Muscle layer of colon (tissue), 2 donors: ENCODE data around the gene NR3C1.

Source experiments
- H3K27ac ChIP-seq: one replicate; pipeline ENCODE4 v1.7.0; 2013; ENCODE audit warnings: low read depth, mild to moderate bottlenecking, low read length, moderate library complexity
- H3K27me3 ChIP-seq, 2 donors: one replicate each; pipeline ENCODE4 v1.7.0; 2013; ENCODE audit warnings: low read length in 2 of 2, mild to moderate bottlenecking in 2 of 2; ENCODE audit not compliant: insufficient read depth in 2 of 2, control insufficient read depth in 1 of 2
- H3K36me3 ChIP-seq: one replicate; pipeline ENCODE4 v1.7.0; 2013; ENCODE audit warnings: mild to moderate bottlenecking, low read length; ENCODE audit not compliant: insufficient read depth
- H3K4me1 ChIP-seq: one replicate; pipeline ENCODE4 v1.7.0; 2013; ENCODE audit warnings: mild to moderate bottlenecking, low read length; ENCODE audit not compliant: insufficient read depth
- H3K4me3 ChIP-seq, 2 donors: one replicate each; pipeline ENCODE4 v1.7.0; 2013; ENCODE audit warnings: low read length in 2 of 2, low read depth in 1 of 2, mild to moderate bottlenecking in 1 of 2, moderate library complexity in 1 of 2
- H3K9ac ChIP-seq: one replicate; pipeline ENCODE4 v1.7.0; 2013; ENCODE audit warnings: low read length
- H3K9me3 ChIP-seq: one replicate; pipeline ENCODE4 v1.7.0; 2013; ENCODE audit warnings: mild to moderate bottlenecking, low read length
- donor health status: abdominal sarcoma.
- donor health status: Adenocarcinoma of cecum.

NR3C1 gene

DNA sequence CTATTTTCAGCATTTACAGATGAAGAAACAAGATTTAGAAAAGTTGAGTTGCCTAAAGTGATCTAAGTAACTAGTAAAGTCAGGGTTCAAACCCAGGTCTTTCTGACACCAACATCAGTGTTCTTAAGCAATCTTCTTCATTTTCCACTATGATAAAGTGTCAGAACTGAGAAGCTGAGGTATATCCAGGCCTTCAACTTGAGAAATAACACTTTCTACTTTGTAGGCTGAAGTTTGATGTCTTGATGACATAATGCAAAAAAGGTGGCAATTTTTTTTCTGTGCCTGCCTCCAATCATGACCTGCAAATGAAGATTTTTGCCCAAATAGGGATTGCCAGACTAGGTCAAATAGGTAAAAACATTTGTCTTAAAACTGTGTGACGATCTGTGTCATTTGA lies 81.3 kb downstream of the NR3C1 start:
- Histone ChIP-seq H3K36me3 (no peaks in the 10 kb centered on the region), H3K27me3 (no peaks in the 10 kb centered on the region), H3K4me3 (no peak overlapping the region), H3K27ac (no peak overlapping the region), H3K9me3 (no peaks in the 10 kb centered on the region), H3K4me1 (peaks cover 8% of the 10 kb centered on the region), H3K9ac (no peak overlapping the region)

DNA sequence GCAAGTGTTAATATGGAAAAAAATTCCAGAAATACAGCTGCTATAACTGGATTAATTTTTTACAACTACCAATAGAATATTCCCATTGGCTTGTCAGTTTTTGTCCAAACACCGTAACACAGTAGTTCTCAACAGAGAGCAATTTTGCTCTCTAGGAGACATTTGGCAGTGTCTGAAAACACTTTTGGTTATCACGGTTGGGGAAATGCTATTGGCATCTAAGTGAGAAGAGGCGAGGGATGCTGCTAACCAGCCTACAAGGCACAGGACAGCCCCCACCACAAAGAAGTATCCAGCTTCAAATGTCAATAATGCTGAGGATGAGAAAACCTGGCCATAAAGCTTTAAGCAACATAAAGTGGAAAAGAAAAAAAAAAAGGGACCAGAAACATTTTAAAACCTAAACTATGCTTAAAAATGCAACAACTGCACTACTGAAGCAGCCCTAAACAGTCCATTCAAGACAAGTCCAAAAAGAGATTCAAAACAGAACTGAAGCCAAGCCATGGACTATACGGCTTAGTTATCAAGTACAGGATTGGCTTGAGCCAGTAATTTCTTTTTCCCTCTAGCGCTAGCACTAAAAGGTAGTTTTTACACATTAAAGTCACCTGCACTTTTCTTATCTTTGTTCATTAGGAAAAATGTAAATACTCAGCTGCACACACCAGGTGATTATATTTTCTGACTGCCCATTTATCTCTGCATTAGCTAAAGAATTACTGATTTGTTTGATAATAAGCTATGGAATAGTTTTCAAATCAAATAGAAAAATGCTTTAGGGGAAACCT lies 83.9 kb downstream of the NR3C1 start:
- Histone ChIP-seq H3K4me3 (no peak overlapping the region), H3K9me3 (no peaks in the 10 kb centered on the region), H3K27me3 (no peaks in the 10 kb centered on the region), H3K4me1 (peaks cover 23% of the 10 kb centered on the region), H3K9ac (no peak overlapping the region), H3K36me3 (no peaks in the 10 kb centered on the region), H3K27ac (no peak overlapping the region)

DNA sequence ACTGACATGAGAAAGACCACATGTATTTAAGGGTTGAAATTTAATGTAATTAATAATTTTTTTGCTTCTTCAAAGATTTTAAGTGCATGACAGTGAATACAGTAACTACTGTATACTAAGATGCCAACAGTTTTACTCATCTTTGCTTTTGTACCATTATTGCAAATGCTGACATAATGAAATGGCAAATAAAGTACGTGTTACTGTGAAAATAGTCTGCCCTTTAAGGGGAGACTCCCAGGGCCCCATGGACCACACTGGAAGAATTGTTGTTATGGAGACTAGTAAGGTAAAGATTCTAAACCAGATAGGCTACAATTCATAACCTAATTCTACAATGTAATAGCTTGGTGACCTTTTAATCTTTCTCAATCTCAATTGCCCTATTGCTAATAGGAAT lies 84.7 kb downstream of the NR3C1 start:
- no peak overlapping the region for H3K9ac ChIP-seq
- H3K27ac ChIP-seq: no peak overlapping the region
- peaks cover 31% of the 10 kb centered on the region for H3K4me1 ChIP-seq
- no peaks in the 10 kb centered on the region for H3K27me3 ChIP-seq
- H3K9me3 ChIP-seq: no peaks in the 10 kb centered on the region
- H3K36me3 ChIP-seq: no peaks in the 10 kb centered on the region
- no peak overlapping the region for H3K4me3 ChIP-seq

GRCh38 chr5:143318270-143318669 lies 85.2 kb downstream of the NR3C1 start:
- Histone ChIP-seq H3K27ac (no peak overlapping the region), H3K36me3 (no peaks in the 10 kb centered on the region), H3K4me1 (peaks cover 33% of the 10 kb centered on the region), H3K4me3 (no peak overlapping the region), H3K9ac (no peak overlapping the region), H3K9me3 (no peaks in the 10 kb centered on the region), H3K27me3 (no peaks in the 10 kb centered on the region)

GRCh38 chr5:143316844-143317631 lies 86.4 kb downstream of the NR3C1 start:
- Histone ChIP-seq H3K27me3 (no peaks in the 10 kb centered on the region), H3K4me3 (no peak overlapping the region), H3K27ac (no peak overlapping the region), H3K9me3 (no peaks in the 10 kb centered on the region), H3K4me1 (peaks cover 33% of the 10 kb centered on the region), H3K36me3 (peaks cover 7% of the 10 kb centered on the region), H3K9ac (no peak overlapping the region)

GRCh38 chr5:143316337-143316736 lies 87.1 kb downstream of the NR3C1 start:
- no peaks in the 10 kb centered on the region for H3K27me3 ChIP-seq
- peaks cover 33% of the 10 kb centered on the region for H3K4me1 ChIP-seq
- peaks cover 13% of the 10 kb centered on the region for H3K36me3 ChIP-seq
- H3K9ac ChIP-seq: no peak overlapping the region
- H3K27ac ChIP-seq: no peak overlapping the region
- H3K4me3 ChIP-seq: no peak overlapping the region
- no peaks in the 10 kb centered on the region for H3K9me3 ChIP-seq

DNA sequence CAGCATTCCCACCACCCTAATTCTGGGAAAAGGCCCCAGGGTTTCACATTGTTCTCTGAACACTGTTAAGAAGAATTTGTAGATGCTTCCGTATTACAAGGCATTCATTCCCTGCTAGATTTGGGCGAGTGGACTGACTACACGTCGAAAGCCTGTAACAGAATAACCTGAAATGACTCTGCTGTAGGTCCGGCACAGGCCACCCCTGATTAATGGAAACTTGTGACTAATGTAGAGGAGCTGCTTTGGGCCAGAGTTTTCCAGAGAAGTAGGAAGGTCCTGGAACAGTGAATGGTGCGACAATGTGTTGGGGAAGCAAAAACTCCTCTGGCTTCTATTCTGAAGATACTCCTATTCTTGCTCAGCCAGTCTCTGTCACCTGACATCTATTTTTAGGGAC lies 87.6 kb downstream of the NR3C1 start:
- Histone ChIP-seq H3K9ac (no peak overlapping the region), H3K4me3 (no peak overlapping the region), H3K9me3 (no peaks in the 10 kb centered on the region), H3K36me3 (peaks cover 16% of the 10 kb centered on the region), H3K27me3 (no peaks in the 10 kb centered on the region), H3K4me1 (peaks cover 33% of the 10 kb centered on the region), H3K27ac (no peak overlapping the region)

DNA sequence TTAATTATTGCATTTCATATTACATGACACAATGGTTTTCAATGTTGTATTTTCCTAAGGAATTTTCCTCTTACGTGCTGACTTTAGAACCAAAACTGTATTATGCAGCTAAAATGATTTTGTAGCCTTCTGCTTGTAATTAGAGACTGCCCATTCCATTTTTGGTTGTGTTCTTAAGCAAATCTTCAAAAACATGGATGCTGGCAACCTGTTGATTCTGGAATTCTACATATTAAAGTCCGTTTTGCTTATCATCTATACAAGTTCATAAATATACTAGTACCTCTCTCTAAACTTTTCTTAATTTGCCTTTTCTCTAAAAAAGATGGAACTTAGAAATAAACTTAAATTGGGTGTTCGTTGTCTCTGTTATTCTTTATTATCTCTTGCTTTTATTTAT lies 88.3 kb downstream of the NR3C1 start:
- Histone ChIP-seq H3K36me3 (peaks cover 16% of the 10 kb centered on the region), H3K4me3 (no peak overlapping the region), H3K27me3 (no peaks in the 10 kb centered on the region), H3K4me1 (peaks cover 33% of the 10 kb centered on the region), H3K9ac (no peak overlapping the region), H3K27ac (no peak overlapping the region), H3K9me3 (no peaks in the 10 kb centered on the region)

- no peak overlapping the region for H3K27ac ChIP-seq
These were observed 88.8 kb downstream of the NR3C1 start for GRCh38 chr5:143314659-143315058.

GRCh38 chr5:143314099-143314498 lies 89.4 kb downstream of the NR3C1 start:
- Histone ChIP-seq H3K27me3 (no peaks in the 10 kb centered on the region), H3K27ac (no peak overlapping the region), H3K4me1 (peaks cover 28% of the 10 kb centered on the region), H3K36me3 (peaks cover 22% of the 10 kb centered on the region), H3K4me3 (no peak overlapping the region), H3K9ac (no peak overlapping the region), H3K9me3 (no peaks in the 10 kb centered on the region)

More at GRCh38 chr5:143314659-143315058, 88.8 kb downstream of the NR3C1 start:
- H3K36me3 ChIP-seq: peaks cover 19% of the 10 kb centered on the region
- peaks cover 32% of the 10 kb centered on the region for H3K4me1 ChIP-seq
- H3K9ac ChIP-seq: no peak overlapping the region
- H3K27me3 ChIP-seq: no peaks in the 10 kb centered on the region
- no peaks in the 10 kb centered on the region for H3K9me3 ChIP-seq
- no peak overlapping the region for H3K4me3 ChIP-seq

GRCh38 chr5:143313298-143313852 lies 90.1 kb downstream of the NR3C1 start:
- no peak overlapping the region for H3K9ac ChIP-seq
- H3K27me3 ChIP-seq: no peaks in the 10 kb centered on the region
- no peaks in the 10 kb centered on the region for H3K9me3 ChIP-seq
- H3K27ac ChIP-seq: no peak overlapping the region
- H3K4me3 ChIP-seq: no peak overlapping the region
- H3K36me3 ChIP-seq: peaks cover 22% of the 10 kb centered on the region
- H3K4me1 ChIP-seq: peaks cover 25% of the 10 kb centered on the region
